GM18519 (cell line): ENCODE results near the gene TMEM95.
A peak's percentile ranks its signal among the peaks of the same experiment; 100 is the strongest.

ENCODE experiments used
- ATAC-seq: cut with Tn5 transposase; IDR thresholded peaks from one replicate; pipeline ENCODE4 v1.9.1; 2021; ENCODE audit warnings: mild to moderate bottlenecking, moderate library complexity; ENCODE audit not compliant: unreplicated experiment, low FRiP score

The TMEM95 gene

GRCh38 chr17:7370853-7371252, 15.9 kb downstream of the TMEM95 start:
- no peak for ATAC-seq

- ATAC-seq = no peak
Measured at GRCh38 chr17:7374353-7374752, 19.4 kb downstream of the TMEM95 start.

- no peak for ATAC-seq
Measured at GRCh38 chr17:7379134-7379533, 24.2 kb downstream of the TMEM95 start.

GRCh38 chr17:7380321-7380720, 25.4 kb downstream of the TMEM95 start:
- no peak for ATAC-seq

- no peak for ATAC-seq
Measured at GRCh38 chr17:7380855-7381683, 26.1 kb downstream of the TMEM95 start, which contains the start of gene TNK1. TSS of gene TNK1 (plus strand) at chr17:7381089. CDS start at chr17:7382927, 1,838 bp downstream.

- no peak for ATAC-seq
Measured at GRCh38 chr17:7382901-7383300, 27.9 kb downstream of the TMEM95 start.

- ATAC-seq = no peak
Measured at GRCh38 chr17:7383371-7383741, 28.4 kb downstream of the TMEM95 start.

GRCh38 chr17:7383742-7384488, 29.0 kb downstream of the TMEM95 start:
- peak; percentile 50 for ATAC-seq

- ATAC-seq = no peak
Measured at GRCh38 chr17:7384489-7385081, 29.6 kb downstream of the TMEM95 start.

GRCh38 chr17:7388856-7389255, 33.9 kb downstream of the TMEM95 start:
- no peak for ATAC-seq

- no peak for ATAC-seq
Measured at GRCh38 chr17:7389924-7390910, 35.3 kb downstream of the TMEM95 start.

- ATAC-seq = no peak
Measured at GRCh38 chr17:7391307-7391706, 36.4 kb downstream of the TMEM95 start.

- ATAC-seq = no peak
Measured at GRCh38 chr17:7392696-7393612, 38.0 kb downstream of the TMEM95 start.

- peak; percentile 11 for ATAC-seq
Measured at GRCh38 chr17:7393613-7394451, 38.9 kb downstream of the TMEM95 start.

GRCh38 chr17:7394452-7395191, 39.7 kb downstream of the TMEM95 start, which contains the start of gene PLSCR3:
TSS of gene PLSCR3 (minus strand) at chr17:7394525. CDS start at chr17:7394110, 415 bp downstream.
- ATAC-seq = peak; percentile 45

- no peak for ATAC-seq
Measured at GRCh38 chr17:7396147-7396546, 41.2 kb downstream of the TMEM95 start.

- ATAC-seq = no peak
Measured at GRCh38 chr17:7398612-7399011, 43.7 kb downstream of the TMEM95 start.
